Activated T-helper 2 cell treated with anti-CD3 and anti-CD28 coated beads, Interferon-gamma antibody, Interleukin-2, Interleukin-4, amounts not matched to agents 10 μg/mL and 5 μg/mL and 100 μg/mL, durations not matched to agents 14 hours and 24 hours and 36 hours (primary cell): ENCODE measurements around the gene BTBD9. TPM values are rescaled to one million over a fixed set of nuclear protein-coding genes. Genes with fewer than 3 reads are reported as not detected.

Experiments used
- DNase-seq: peaks from one replicate; pipeline ENCODE4 v3.0.0; 2021; ENCODE audit warnings: low spot score
- H3K27ac Mint-ChIP-seq: one replicate; pipeline ENCODE4 v1.8.0; 2021; ENCODE audit warnings: mixed read lengths
- H3K27me3 Mint-ChIP-seq: one replicate; pipeline ENCODE4 v1.8.0; 2021; ENCODE audit warnings: low read depth, mixed read lengths
- H3K36me3 Mint-ChIP-seq: one replicate; pipeline ENCODE4 v1.8.0; 2021; ENCODE audit warnings: low read depth, mixed read lengths
- H3K4me1 Mint-ChIP-seq: one replicate; pipeline ENCODE4 v1.8.0; 2021; ENCODE audit warnings: low read depth, mixed read lengths
- H3K4me3 Mint-ChIP-seq: one replicate; pipeline ENCODE4 v1.8.0; 2021; ENCODE audit warnings: low read depth, mild to moderate bottlenecking, moderate library complexity, mixed read lengths
- H3K9me3 Mint-ChIP-seq: one replicate; pipeline ENCODE4 v1.8.0; 2021; ENCODE audit warnings: mixed read lengths
- intact Hi-C: fragments of 100-400 bp; cut with micrococcal nuclease; formaldehyde crosslinking; loops from one replicate; pipeline ENCODE4 v1.15.1; 2023
- total RNA-seq: library from RNA; stranded (reverse); gene quantifications from 2 replicates; pipeline ENCODE4 v1.2.3, GENCODE V29; 2022

BTBD9 gene
- total RNA-seq, 1 donor from 2014 or later = 15.2 TPM

DNA sequence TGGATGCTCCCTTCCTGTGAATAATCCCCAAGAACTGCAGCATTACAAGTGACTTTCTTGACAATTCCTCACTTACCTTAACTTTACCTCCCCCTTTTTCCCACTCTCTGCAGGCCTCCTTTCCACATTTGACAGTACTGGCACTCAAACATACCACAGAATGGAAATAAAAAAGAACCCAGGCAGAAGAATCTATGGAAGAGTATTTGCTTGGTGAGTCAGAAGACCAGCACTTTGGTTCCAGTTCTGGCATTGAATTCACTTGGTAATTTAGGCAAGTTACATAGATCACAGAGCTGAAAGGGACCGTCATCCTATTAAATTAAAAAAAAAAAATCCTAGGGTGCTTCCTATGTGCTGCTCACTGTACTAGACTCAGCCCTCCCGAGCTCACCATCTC, 55.0 kb downstream of the BTBD9 start:
- Mint-ChIP-seq H3K36me3 (peaks cover 8% of the 10 kb centered on the region), H3K4me3 (no peak overlapping the region), H3K27me3 (no peaks in the 10 kb centered on the region), H3K27ac (no peak overlapping the region), H3K4me1 (peaks cover 1% of the 10 kb centered on the region), H3K9me3 (no peaks in the 10 kb centered on the region)
- DNase-seq = no peak
- intact Hi-C loops = no loop called here

DNA sequence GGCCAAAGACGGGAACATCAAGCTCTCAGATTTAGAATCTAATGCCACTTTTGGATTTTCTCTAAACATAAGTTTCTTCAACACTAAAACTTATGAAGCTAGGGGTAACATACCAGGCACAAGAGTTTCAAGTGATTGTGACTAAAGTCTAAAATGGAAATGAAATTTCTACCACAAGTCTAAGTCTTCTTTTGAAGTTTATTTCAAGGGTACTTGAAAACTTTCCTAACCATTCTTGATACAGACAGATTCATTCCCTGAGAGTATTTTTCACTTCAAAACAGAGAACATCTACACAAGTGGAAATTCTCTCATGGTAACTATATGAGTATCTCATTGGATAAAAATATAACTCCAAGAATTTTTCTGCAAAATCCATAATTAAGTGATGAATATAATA, 56.2 kb downstream of the BTBD9 start:
- Mint-ChIP-seq H3K4me3 (no peak overlapping the region), H3K27ac (no peak overlapping the region), H3K36me3 (peaks cover 8% of the 10 kb centered on the region), H3K9me3 (no peaks in the 10 kb centered on the region), H3K27me3 (no peaks in the 10 kb centered on the region), H3K4me1 (peaks cover 6% of the 10 kb centered on the region)
- DNase-seq = no peak
- intact Hi-C loops = no loop called here

DNA sequence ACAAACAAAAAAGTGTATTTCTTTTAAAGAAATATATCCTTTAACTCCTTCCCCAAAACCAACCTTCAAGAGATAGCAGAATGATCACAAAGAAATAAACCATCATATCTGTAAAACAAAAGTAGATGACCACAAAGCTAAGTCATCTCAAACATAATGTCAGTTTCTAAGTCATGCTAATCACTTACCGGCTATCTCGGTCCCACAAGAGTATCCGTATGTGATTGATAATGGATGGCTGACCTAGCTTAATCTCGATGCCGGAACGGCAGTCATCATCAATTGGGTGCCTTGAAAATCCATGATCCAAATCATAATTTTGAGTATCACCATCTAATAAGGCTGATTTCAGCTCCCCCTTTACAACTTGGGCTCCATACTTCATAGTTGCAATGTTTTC, 59.7 kb downstream of the BTBD9 start:
- peaks cover 12% of the 10 kb centered on the region for H3K36me3 Mint-ChIP-seq

DNA sequence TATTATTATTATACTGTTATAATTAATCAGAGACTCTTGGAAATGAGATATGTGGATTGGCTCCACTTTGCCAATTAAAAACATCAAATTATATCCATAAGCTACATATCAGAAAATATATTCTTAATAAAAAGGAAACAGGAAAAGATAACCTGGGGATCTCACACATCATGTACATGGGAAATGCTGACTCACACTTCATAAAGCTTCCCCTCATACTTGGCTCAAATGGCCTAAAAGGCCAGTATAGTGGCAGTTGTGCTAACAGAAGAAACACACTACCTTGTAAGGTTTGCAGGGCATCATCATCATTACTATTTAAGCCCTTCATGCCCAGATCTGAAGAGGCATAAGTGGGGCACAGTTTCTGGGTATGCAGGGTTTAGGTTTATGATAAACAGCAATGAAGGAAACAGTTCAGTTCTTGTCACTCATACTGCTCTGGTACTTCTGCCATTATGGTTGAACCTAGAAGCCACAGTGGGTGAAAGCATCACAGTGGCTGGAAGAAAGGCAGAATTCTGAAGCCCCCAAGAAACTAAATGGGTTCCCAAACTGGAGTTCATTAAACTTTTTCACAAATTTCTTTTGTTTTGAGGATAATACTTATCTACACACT, 60.6 kb downstream of the BTBD9 start:
- Mint-ChIP-seq H3K27me3 (no peaks in the 10 kb centered on the region), H3K4me3 (no peak overlapping the region), H3K27ac (peak overlapping the region; percentile 58), H3K4me1 (peaks cover 16% of the 10 kb centered on the region), H3K9me3 (no peaks in the 10 kb centered on the region), H3K36me3 (peaks cover 17% of the 10 kb centered on the region)
- intact Hi-C loops = no loop called here
- DNase-seq = no peak

More for the DNA sequence above, 59.7 kb downstream of the BTBD9 start:
- Mint-ChIP-seq H3K9me3 (no peaks in the 10 kb centered on the region), H3K4me1 (peaks cover 16% of the 10 kb centered on the region), H3K27ac (no peak overlapping the region), H3K4me3 (no peak overlapping the region), H3K27me3 (no peaks in the 10 kb centered on the region)
- intact Hi-C loops = no loop called here
- DNase-seq = no peak

DNA sequence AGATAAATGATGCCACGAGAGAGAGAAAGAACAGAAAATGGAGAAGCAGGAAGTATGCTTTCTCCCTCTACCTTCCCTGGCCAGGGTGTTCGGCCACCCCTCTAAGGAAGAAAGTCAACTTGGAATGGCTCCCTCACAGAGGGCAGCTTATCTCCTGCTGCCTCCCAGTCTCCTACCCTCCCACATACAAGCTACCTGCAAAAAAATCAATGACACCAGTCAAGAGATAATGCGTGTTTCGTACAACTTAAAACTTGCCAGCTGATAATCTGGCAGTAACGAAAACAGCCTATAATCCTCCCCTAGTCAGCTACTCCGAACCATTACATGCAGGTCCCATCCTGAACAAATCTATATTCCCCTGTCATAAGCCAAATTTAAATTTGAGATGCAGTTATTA, 61.7 kb downstream of the BTBD9 start:
- Mint-ChIP-seq H3K9me3 (no peaks in the 10 kb centered on the region), H3K4me3 (no peak overlapping the region), H3K27me3 (no peaks in the 10 kb centered on the region), H3K4me1 (peaks cover 22% of the 10 kb centered on the region), H3K36me3 (peaks cover 17% of the 10 kb centered on the region), H3K27ac (no peak overlapping the region)
- intact Hi-C loops = no loop called here
- no peak for DNase-seq

DNA sequence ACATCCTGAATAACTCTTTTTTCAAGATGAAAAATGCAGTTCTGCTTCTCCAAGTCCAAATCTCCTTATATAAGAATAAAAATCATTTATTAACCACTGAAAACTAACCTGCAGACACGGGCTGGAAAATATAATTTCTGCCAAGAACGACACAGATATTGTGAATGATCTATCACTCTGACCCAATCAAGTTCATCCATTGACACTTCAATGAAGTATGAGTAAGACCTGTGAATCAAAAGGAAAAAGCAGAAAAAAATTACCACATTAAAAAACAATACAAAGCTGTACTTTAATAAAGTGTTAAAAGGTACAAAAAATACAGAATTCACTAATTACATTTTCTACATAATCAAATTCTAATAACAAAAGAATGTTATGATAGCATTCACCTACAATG, 62.2 kb downstream of the BTBD9 start:
- peaks cover 17% of the 10 kb centered on the region for H3K36me3 Mint-ChIP-seq
- intact Hi-C loops = no loop called here
- no peaks in the 10 kb centered on the region for H3K9me3 Mint-ChIP-seq
- H3K4me1 Mint-ChIP-seq = peaks cover 23% of the 10 kb centered on the region
- no peaks in the 10 kb centered on the region for H3K27me3 Mint-ChIP-seq
- H3K27ac Mint-ChIP-seq = no peak overlapping the region
- H3K4me3 Mint-ChIP-seq = no peak overlapping the region
- no peak for DNase-seq

DNA sequence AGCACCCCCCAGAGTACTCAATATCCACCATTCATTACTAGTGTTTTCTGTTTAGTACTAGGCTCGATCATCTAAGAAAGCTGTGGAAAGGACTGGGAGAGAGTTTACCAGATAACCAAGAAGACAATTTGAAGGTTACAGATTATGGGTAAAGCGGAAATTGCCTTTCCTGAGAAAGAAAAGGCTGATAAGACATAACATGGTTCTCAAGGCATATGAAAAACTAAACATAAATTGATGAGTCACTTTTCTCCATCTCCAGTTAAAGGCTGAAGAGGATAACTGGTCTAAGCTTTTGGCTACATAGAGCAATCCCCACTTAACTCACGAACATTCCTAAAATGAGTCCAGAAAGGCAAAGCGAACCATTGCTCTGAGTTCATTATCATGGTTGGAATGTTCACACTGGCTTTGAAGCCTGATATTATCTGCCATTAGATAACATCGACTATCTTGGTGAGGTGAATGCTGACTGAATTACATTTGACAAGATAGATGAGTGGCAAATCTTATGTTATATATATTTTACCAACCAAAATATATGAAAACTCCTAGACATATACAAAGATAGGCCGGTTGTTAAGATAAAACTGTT, 65.8 kb downstream of the BTBD9 start:
- no peak overlapping the region for H3K4me3 Mint-ChIP-seq
- H3K36me3 Mint-ChIP-seq = peaks cover 9% of the 10 kb centered on the region
- no peaks in the 10 kb centered on the region for H3K27me3 Mint-ChIP-seq
- peaks cover 36% of the 10 kb centered on the region for H3K4me1 Mint-ChIP-seq
- intact Hi-C loops = loop anchor here (5.0 kb wide), 3 partner anchors 47 to 138 kb away; no protein-coding TSS in a partner anchor
- no peaks in the 10 kb centered on the region for H3K9me3 Mint-ChIP-seq
- DNase-seq = no peak
- no peak overlapping the region for H3K27ac Mint-ChIP-seq

DNA sequence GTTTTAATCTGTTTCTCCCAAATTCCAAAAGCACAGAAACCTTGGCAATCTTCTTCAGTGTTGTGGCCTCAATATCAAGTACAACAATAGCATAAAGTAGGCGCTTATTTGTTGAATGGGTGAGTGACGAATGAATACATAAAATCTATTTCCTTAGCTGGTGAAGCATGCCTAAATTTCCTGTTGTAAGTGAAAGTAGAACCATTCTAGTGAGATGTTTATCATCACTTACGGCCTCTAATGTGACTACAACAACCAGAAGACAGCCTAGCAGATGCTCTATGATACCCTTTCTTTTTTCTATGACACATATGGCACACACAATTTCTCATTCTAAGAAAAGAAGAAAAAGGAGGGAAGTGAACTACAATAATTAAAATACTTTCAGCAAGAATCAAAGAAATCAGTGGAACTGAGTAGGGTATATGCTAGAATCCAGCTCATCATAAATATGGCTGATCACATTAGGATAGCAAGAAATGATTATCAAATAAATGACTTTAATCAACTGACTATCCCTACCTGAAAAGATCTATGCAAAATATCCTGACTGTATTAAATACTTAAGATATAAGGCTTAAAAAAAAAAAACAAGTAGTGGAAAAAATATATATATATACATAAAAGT, 67.4 kb downstream of the BTBD9 start:
- Mint-ChIP-seq H3K36me3 (peaks cover 9% of the 10 kb centered on the region), H3K27ac (peak overlapping the region; percentile 86), H3K4me1 (peaks cover 26% of the 10 kb centered on the region), H3K27me3 (no peaks in the 10 kb centered on the region), H3K4me3 (peak overlapping the region; percentile 46), H3K9me3 (no peaks in the 10 kb centered on the region)
- no peak for DNase-seq
- intact Hi-C loops = loop anchor here (1.0 to 5.0 kb wide), 4 partner anchors 45 to 140 kb away; partner anchors contain the start of gene BTBD9

DNA sequence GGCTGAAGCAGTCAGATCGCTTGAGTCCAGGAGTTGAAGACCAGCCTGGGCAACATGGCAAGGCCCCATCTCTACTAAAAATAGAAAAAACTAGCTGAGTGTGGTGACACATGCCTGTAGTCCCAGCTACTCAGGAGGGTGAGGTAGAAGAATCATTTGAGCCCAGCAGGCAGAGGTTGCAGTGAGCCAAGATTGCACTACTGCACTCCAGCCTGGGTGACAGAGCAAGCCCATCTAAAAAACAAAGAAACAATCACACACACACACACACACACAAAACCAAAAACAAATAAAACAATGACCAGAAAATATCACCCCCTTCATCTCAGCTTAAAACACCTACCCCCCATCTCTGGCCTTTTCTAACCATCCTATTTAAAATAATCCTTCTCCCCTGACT, 68.0 kb downstream of the BTBD9 start:
- no peak for DNase-seq
- Mint-ChIP-seq H3K4me1 (peaks cover 24% of the 10 kb centered on the region), H3K27ac (peak overlapping the region; percentile 86), H3K27me3 (no peaks in the 10 kb centered on the region), H3K4me3 (peak overlapping the region; percentile 46), H3K9me3 (no peaks in the 10 kb centered on the region), H3K36me3 (peaks cover 5% of the 10 kb centered on the region)
- intact Hi-C loops = loop anchor here (1.0 to 5.0 kb wide), 4 partner anchors 44 to 141 kb away; partner anchors contain the start of gene BTBD9

DNA sequence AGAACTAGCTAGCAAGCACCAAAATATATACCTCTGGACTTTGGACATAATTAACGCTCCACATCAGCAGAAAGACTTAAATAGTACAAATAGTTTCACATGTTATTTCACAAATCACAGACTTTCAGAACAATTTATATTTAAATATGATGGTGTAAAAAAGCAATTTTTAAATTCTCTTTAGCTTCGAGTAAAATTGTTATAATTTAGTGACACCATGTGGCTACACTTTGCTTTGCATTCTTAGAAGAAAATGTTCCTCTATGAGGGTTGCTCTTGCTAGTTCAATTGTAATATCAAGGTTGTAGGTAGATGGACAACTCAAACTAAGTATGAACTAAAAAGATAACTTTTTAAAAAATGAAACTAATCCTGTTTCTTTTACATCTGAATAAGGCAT, 69.0 kb downstream of the BTBD9 start:
- intact Hi-C loops = loop anchor here (5.0 kb wide), 3 partner anchors 43 to 142 kb away; no protein-coding TSS in a partner anchor
- no peak for DNase-seq
- Mint-ChIP-seq H3K27me3 (no peaks in the 10 kb centered on the region), H3K27ac (no peak overlapping the region), H3K9me3 (no peaks in the 10 kb centered on the region), H3K36me3 (peaks cover 5% of the 10 kb centered on the region), H3K4me3 (no peak overlapping the region), H3K4me1 (peaks cover 24% of the 10 kb centered on the region)

DNA sequence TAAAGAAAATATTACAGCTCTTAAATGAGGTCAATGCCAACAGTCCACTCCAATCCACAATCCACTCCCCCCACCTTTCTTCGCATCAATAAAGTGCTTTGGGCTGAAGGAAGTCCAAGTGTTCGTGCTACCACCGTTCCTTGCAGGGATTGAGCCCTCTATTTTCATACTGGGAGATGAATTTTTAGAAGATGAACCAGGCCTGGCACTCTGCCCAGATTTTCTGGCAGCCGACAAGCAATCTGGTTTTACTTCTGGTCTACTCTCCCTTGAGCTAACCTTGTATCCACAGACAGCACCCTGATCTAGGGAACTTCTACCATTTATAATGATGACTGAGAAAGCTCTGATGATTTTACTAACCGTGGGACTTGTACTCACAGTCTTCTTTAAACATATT, 72.3 kb downstream of the BTBD9 start:
- Mint-ChIP-seq H3K4me3 (no peak overlapping the region), H3K36me3 (no peaks in the 10 kb centered on the region), H3K9me3 (no peaks in the 10 kb centered on the region), H3K4me1 (peaks cover 17% of the 10 kb centered on the region), H3K27me3 (no peaks in the 10 kb centered on the region), H3K27ac (no peak overlapping the region)
- no peak for DNase-seq
- intact Hi-C loops = no loop called here

DNA sequence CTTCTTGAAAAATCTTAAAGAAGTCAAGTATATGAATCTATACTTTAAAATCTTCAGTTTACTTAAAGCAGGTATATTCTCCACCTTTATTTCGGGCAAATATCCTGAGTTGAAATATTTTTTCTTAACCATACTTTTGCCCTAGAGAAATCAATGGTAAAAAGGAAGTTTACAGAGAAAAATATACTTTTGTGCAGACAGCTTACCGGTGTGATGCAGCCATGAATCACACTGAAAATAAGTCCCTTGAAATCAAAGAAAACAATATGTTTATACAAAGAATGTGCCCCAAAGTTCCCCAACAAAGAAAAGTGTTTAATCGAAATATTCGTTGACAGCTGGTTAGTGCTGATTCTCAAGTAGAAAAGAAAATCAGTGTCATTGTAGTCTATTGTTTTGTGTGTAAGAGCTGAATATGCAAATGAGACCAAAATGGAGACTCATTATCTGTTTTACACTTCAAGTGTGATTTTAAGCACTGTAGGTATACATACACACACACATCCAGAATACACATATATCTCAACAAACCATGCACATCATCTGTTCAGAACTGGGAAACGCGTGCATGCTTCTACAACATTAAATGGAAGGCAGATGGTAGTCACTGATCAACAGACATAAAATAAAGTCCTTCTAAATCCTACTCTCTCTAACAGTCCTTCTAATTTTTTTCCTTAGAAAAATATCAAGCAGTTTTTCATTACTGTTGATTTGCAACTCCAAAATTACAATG, 73.3 kb downstream of the BTBD9 start:
- peaks cover 7% of the 10 kb centered on the region for H3K4me1 Mint-ChIP-seq
- no peak overlapping the region for H3K4me3 Mint-ChIP-seq
- no peak for DNase-seq
- no peaks in the 10 kb centered on the region for H3K9me3 Mint-ChIP-seq
- no peak overlapping the region for H3K27ac Mint-ChIP-seq
- H3K27me3 Mint-ChIP-seq = no peaks in the 10 kb centered on the region
- intact Hi-C loops = no loop called here
- no peaks in the 10 kb centered on the region for H3K36me3 Mint-ChIP-seq

DNA sequence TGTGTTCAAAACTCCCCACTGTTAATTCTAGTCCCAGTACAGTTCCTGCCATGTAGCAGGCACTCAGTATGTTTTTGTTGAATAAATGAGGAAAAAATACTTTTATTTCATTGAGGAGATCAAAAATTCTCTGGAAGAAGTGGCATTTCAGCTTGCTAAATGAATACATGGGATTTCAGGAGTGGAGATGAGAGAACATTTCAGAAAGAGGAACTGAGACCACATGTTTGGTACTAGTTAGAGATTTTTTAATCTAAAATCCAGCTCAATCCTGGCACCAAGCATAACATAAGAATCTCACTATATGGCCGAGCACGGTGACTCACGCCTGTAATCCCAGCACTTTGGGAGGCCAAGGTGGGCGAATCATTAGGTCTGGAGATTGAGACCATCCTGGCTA, 75.4 kb downstream of the BTBD9 start:
- intact Hi-C loops = no loop called here
- Mint-ChIP-seq H3K4me3 (no peak overlapping the region), H3K9me3 (no peaks in the 10 kb centered on the region), H3K27ac (no peak overlapping the region), H3K4me1 (no peaks in the 10 kb centered on the region), H3K27me3 (no peaks in the 10 kb centered on the region), H3K36me3 (no peaks in the 10 kb centered on the region)
- no peak for DNase-seq
